Heart left ventricle (tissue), 13 donors: Measurements from ENCODE around the gene ABCD1.

Experiments
- POLR2A ChIP-seq, 2 donors: fragments of 450-650 bp; IDR thresholded peaks; one replicate each; pipeline ENCODE4 v1.6.1; 2017; ENCODE audit warnings: antibody characterized with exemption in 2 of 2, mild to moderate bottlenecking in 2 of 2, moderate library complexity in 2 of 2
- TF ChIP-seq, protein P1 (sequence below), 12 donors: fragments of 200-600 bp; sonication (generic) in 4 of 12; IDR thresholded peaks; one replicate each; pipeline versions ENCODE4 v1.5.0 to v1.8.0; 2018 to 2022; ENCODE audit warnings: antibody characterized with exemption in 12 of 12, mild to moderate bottlenecking in 5 of 12
- donor health status: ischemic (EF 13 %, LVEDD 7.1; RV severe dilation, severe dysfunction).
- donor health status: DM: no; HTN: yes; CAD: no.
- donor health status: DM: no; HTN: no; CAD: no.
- donor health status: ischemic (EF 25% LVEDD 6.9; RV normal size, moderate dysfunction).
- donor health status: ischemic (EF 25% LVEDD 5.7; RV mildly dilated, moderate dysfunction).
- donor health status: ischemic (EF 35%, LVEDD 5.7; RV mildly dilated, moderate dysfunction).
- donor health status: nonischemic (EF 11% LVEDD 7.7; RV severe dilation, severe dysfunction).
- donor health status: DM: yes; HTN: yes; CAD: no.
- donor health status: PGD.
- donor health status: ischemic (EF 29% LVEDD 5.4; RV normal size, mild dysfunction).
- donor health status: nonischemic (EF 23%, LVEDD 6.1; RV moderate dilation, normal function).

DNA sequence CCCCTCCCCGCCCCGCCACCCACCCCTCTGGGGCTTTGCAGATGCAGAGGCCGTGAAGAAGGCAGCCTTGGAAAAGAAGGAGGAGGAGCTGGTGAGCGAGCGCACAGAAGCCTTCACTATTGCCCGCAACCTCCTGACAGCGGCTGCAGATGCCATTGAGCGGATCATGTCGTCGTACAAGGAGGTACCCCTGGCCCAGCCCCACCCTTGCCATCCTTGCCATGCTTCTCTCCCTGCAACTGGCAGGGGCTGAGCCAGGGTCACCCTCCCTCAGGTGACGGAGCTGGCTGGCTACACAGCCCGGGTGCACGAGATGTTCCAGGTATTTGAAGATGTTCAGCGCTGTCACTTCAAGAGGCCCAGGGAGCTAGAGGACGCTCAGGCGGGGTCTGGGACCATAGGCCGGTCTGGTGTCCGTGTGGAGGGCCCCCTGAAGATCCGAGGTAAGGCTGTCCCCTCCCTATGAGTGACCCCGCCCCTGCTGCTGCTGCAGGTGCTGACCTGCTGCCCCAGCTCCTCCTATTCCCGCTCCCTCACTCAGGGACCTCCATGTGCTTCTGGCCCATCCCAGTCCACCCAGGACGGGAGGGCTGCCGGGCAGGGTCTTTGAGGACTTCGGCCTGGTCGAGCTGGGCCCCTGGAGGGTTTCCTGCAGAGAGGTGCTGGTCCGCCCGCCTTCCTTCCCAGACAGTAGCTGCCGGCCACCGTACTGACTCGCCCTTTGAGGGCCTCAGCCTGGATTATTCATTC is 11.6 kb downstream of the ABCD1 start:
- TF ChIP-seq, protein P1, sequence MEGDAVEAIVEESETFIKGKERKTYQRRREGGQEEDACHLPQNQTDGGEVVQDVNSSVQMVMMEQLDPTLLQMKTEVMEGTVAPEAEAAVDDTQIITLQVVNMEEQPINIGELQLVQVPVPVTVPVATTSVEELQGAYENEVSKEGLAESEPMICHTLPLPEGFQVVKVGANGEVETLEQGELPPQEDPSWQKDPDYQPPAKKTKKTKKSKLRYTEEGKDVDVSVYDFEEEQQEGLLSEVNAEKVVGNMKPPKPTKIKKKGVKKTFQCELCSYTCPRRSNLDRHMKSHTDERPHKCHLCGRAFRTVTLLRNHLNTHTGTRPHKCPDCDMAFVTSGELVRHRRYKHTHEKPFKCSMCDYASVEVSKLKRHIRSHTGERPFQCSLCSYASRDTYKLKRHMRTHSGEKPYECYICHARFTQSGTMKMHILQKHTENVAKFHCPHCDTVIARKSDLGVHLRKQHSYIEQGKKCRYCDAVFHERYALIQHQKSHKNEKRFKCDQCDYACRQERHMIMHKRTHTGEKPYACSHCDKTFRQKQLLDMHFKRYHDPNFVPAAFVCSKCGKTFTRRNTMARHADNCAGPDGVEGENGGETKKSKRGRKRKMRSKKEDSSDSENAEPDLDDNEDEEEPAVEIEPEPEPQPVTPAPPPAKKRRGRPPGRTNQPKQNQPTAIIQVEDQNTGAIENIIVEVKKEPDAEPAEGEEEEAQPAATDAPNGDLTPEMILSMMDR (IDR thresholded peaks at IDR 0.05), result no peak
- TF ChIP-seq POLR2A (IDR thresholded peaks at IDR 0.05), result no peak
